ENCODE data around the gene ULK2. TPM values are rescaled to one million over a fixed set of nuclear protein-coding genes. Genes with fewer than 3 reads are reported as not detected.

Gene ULK2
- polyA plus RNA-seq, 1 donor = 16.9 TPM

DNA sequence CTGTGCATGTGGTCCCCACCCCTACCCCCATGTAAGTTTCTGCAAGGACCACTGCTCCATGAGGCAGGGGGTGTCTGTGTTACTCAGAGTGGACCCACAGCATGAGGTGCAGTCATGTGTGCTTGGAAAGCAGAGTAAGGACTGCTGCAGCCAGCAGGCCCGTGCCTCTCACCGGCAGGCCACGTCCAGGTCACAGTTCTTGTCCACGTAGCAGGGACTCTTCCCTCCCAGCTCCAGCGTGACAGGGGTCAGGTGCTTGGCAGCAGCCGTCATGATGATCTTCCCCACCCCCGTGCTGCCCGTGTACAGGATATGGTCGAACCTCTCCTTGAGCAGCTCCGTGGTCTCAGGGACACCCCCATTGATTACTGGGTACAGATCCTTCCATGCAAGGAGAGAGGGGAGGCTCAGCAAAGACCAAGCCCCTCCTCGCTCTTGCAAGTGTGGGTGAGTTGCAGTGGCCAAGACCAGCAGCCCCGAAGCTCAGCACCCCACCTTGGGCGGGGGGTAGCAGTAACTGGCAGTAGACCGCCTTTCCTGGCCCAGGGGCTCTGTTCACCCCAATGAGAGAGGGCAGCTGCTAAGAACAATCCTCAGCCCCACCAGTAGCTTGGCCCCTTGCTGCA lies 125.8 kb downstream of the ULK2 start:
- H3K27me3 ChIP-seq (ENCODE audit: control insufficient read depth, insufficient read depth, low read length) = no peaks in the 10 kb centered on the region
- peaks cover 9% of the 10 kb centered on the region for H3K4me1 ChIP-seq (ENCODE audit: control insufficient read depth, insufficient read depth, low read length)
- H3K9me3 ChIP-seq (ENCODE audit: control insufficient read depth, low read depth, low read length) = no peaks in the 10 kb centered on the region
- WGBS (ENCODE audit: insufficient coverage, low lambda C conversion rate) = no CpG with 5 or more reads among the region's 14 CpGs
- no peak for DNase-seq
- H3K4me3 ChIP-seq (ENCODE audit: low read length) = no peak overlapping the region
- H3K27ac ChIP-seq (ENCODE audit: low read length) = no peak overlapping the region
- H3K36me3 ChIP-seq (ENCODE audit: control insufficient read depth, insufficient read depth, low read length) = no peaks in the 10 kb centered on the region

DNA sequence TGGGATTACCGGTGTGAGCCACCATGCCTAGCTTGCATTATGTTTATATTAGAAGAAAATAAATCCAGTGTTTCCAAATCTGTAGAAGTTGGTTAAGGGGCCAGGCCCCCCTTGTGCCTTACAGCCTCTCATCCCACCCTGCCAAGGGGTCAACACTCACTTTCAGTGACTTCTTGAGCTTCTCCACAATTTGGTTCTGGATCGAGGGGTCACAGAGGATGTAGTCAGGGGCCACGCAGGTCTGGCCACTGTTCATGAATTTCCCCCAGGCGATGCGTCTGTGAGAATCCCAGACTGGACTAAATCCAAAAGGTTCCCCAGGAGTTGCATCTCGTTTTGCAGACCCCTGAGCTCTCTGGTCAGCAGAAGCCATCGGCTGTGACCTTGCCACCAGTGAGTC lies 126.8 kb downstream of the ULK2 start:
- Histone ChIP-seq H3K4me3 (ENCODE audit: low read length) (no peak overlapping the region), H3K4me1 (ENCODE audit: control insufficient read depth, insufficient read depth, low read length) (peaks cover 13% of the 10 kb centered on the region), H3K9me3 (ENCODE audit: control insufficient read depth, low read depth, low read length) (no peaks in the 10 kb centered on the region), H3K27me3 (ENCODE audit: control insufficient read depth, insufficient read depth, low read length) (no peaks in the 10 kb centered on the region), H3K36me3 (ENCODE audit: control insufficient read depth, insufficient read depth, low read length) (no peaks in the 10 kb centered on the region), H3K27ac (ENCODE audit: low read length) (no peak overlapping the region)
- WGBS (ENCODE audit: insufficient coverage, low lambda C conversion rate) = 93% methylated on average over 3 of the region's 7 CpGs
- no peak for DNase-seq

DNA sequence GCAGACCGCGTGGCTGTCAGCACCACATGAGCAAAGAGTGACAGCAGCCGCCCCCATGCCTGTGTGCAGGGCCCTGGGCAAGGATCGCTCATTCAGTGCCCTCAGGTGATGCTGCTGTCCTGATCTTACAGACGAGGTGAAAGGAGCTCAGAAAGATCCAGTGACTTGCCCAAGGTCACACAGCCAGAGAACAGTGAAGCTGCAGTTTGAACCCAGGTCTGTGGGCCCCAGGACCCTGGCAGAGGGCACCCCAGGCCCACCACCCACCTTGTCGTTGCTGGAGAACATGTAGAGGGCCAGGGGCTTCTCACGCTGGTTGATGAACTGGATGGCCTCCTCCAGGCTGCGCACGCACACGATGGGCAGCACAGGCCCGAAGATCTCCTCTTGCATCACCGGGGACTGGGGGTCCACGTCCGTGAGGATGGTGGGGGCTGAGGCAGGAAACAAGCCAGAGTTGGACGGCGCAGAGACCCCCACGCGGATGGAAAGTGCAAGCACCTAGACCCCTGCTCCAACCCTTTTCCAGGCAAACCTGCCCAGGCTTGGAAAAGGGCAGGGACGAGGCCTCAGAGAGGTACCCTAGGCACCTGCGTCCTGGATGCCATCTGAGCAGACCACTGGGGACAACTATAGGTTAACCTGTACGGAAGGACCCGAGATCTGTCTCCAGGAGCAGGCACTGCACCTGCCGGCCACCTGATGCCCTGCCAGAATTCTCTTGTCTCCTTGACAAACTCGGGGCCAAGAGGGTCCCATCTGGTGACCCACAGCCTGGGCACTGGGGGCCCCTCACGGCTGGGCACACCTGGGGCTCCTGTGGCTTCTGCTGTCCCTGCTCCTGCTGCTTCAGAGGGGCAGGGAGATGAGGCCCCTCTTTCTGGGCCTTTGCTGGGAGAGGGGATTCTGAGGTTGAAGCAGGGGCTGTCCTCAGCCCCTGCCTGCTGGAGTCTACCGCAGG lies 128.2 kb downstream of the ULK2 start:
- H3K27me3 ChIP-seq (ENCODE audit: control insufficient read depth, insufficient read depth, low read length) = no peaks in the 10 kb centered on the region
- H3K36me3 ChIP-seq (ENCODE audit: control insufficient read depth, insufficient read depth, low read length) = no peaks in the 10 kb centered on the region
- H3K4me1 ChIP-seq (ENCODE audit: control insufficient read depth, insufficient read depth, low read length) = peaks cover 18% of the 10 kb centered on the region
- no peak for DNase-seq
- no peak overlapping the region for H3K4me3 ChIP-seq (ENCODE audit: low read length)
- H3K9me3 ChIP-seq (ENCODE audit: control insufficient read depth, low read depth, low read length) = no peaks in the 10 kb centered on the region
- H3K27ac ChIP-seq (ENCODE audit: low read length) = no peak overlapping the region
- WGBS (ENCODE audit: insufficient coverage, low lambda C conversion rate) = no CpG with 5 or more reads among the region's 26 CpGs

DNA sequence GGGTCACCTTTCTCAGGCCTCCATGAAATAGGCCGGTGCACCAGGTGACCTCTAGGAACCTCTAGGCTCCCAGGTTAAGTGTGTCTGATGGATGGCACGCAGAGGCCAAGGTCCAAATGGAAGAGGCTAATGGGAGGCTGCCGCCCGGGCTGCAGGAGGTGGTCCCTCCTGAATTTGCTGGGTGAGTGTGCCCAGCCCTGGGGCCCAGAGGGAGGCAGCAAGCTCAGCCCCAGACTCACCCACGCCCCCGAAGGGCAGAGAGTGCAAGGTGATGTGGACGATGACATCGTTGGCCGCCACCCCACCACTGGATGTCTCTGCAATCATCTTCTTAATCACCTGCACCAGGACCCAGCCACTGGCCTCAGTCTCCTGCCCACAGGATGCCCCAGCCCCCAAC lies 129.0 kb downstream of the ULK2 start:
- Histone ChIP-seq H3K36me3 (ENCODE audit: control insufficient read depth, insufficient read depth, low read length) (no peaks in the 10 kb centered on the region), H3K27ac (ENCODE audit: low read length) (no peak overlapping the region), H3K4me1 (ENCODE audit: control insufficient read depth, insufficient read depth, low read length) (peaks cover 25% of the 10 kb centered on the region), H3K27me3 (ENCODE audit: control insufficient read depth, insufficient read depth, low read length) (no peaks in the 10 kb centered on the region), H3K4me3 (ENCODE audit: low read length) (no peak overlapping the region), H3K9me3 (ENCODE audit: control insufficient read depth, low read depth, low read length) (no peaks in the 10 kb centered on the region)
- no CpG with 5 or more reads among the region's 9 CpGs for WGBS (ENCODE audit: insufficient coverage, low lambda C conversion rate)
- no peak for DNase-seq

DNA sequence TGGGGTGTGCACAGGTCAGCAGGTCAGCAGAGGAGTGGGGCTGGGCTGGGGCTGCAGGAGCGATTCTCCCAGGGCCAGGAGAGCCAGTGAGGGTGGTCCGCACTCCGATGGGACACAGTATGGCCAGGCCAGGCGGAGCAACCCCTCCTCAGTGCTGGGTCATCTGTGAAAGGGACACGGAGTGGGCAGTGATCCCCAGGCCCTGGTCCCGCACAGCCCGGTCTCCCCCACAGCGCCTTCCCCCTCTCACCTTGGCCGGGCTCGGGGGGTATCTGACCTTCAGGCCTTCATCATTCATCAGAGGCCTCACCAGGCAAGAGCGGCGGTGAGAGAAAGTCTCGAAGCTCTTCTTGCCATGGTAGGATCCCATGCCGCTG lies 129.7 kb downstream of the ULK2 start:
- H3K9me3 ChIP-seq (ENCODE audit: control insufficient read depth, low read depth, low read length) = no peaks in the 10 kb centered on the region

DNA sequence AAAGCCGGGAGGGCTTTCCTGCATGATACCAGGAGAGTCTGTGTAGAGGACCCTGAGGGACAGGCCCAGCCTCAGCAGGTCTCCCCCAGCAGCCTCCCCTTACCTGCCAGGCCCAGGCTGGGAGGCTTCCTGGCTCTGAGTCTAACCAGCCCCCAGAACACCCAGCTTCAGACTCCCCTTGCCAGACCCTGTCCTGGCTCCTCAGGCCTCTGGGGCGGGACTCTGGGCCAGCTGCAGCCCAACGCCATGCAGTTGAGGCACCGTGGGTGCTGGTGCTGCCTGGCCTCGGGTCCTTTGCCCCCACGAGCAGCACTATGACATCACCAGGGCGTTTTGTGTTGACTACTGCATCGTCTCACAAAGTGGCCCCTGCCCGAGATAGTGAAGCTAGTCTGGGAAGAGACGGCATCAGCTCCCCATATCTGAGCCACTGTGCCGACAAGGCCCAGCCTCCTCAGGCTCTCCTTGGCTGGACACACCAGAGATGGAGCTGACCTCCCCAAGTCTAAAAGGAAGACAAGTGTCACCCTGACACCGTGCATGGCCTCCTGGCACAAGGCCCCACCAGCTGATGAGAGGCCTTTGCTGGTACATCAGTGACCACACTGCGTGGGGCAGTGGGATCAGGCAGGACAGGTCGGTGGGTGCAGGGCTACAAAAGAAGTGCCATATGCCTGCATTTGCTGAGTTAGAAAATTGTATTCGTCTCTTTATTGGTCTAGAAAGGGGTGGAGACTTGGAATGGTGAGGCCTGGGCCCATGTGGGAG lies 130.2 kb downstream of the ULK2 start:
- DNase-seq = no peak
- Histone ChIP-seq H3K4me3 (ENCODE audit: low read length) (no peak overlapping the region), H3K9me3 (ENCODE audit: control insufficient read depth, low read depth, low read length) (no peaks in the 10 kb centered on the region), H3K4me1 (ENCODE audit: control insufficient read depth, insufficient read depth, low read length) (peaks cover 25% of the 10 kb centered on the region), H3K36me3 (ENCODE audit: control insufficient read depth, insufficient read depth, low read length) (no peaks in the 10 kb centered on the region), H3K27ac (ENCODE audit: low read length) (no peak overlapping the region), H3K27me3 (ENCODE audit: control insufficient read depth, insufficient read depth, low read length) (no peaks in the 10 kb centered on the region)
- WGBS (ENCODE audit: insufficient coverage, low lambda C conversion rate) = no CpG with 5 or more reads among the region's 15 CpGs

More for the DNA sequence above, 129.7 kb downstream of the ULK2 start:
- H3K27ac ChIP-seq (ENCODE audit: low read length) = no peak overlapping the region
- H3K27me3 ChIP-seq (ENCODE audit: control insufficient read depth, insufficient read depth, low read length) = no peaks in the 10 kb centered on the region
- H3K36me3 ChIP-seq (ENCODE audit: control insufficient read depth, insufficient read depth, low read length) = no peaks in the 10 kb centered on the region
- DNase-seq = no peak
- no CpG with 5 or more reads among the region's 14 CpGs for WGBS (ENCODE audit: insufficient coverage, low lambda C conversion rate)
- no peak overlapping the region for H3K4me3 ChIP-seq (ENCODE audit: low read length)
- H3K4me1 ChIP-seq (ENCODE audit: control insufficient read depth, insufficient read depth, low read length) = peaks cover 25% of the 10 kb centered on the region

DNA sequence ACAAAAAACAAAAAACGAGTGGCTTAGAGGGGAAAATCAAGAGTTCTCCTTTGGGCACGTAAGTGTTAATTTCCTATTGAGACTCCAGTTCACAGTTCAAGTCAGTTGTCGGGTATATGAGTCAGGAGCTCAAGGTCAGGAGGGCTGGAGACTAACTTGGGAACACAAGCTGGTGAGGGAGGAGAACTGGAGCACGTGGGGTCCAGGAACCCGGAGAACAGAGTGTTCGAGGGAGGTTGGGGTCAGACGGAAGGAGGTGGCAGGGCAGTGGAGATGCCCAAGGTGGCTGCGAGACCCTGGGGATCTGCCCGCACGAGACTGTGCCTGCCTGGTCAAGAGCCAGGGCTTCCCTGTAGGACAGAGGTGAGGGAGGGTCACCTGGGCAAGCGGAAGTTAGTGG lies 131.7 kb downstream of the ULK2 start:
- H3K36me3 ChIP-seq (ENCODE audit: control insufficient read depth, insufficient read depth, low read length) = no peaks in the 10 kb centered on the region
- H3K4me3 ChIP-seq (ENCODE audit: low read length) = no peak overlapping the region
- H3K27me3 ChIP-seq (ENCODE audit: control insufficient read depth, insufficient read depth, low read length) = no peaks in the 10 kb centered on the region
- H3K9me3 ChIP-seq (ENCODE audit: control insufficient read depth, low read depth, low read length) = no peaks in the 10 kb centered on the region
- WGBS (ENCODE audit: insufficient coverage, low lambda C conversion rate) = no CpG with 5 or more reads among the region's 11 CpGs
- DNase-seq = peak in 1 of 2 donors; percentile 76
- no peak overlapping the region for H3K27ac ChIP-seq (ENCODE audit: low read length)
- H3K4me1 ChIP-seq (ENCODE audit: control insufficient read depth, insufficient read depth, low read length) = peaks cover 25% of the 10 kb centered on the region

DNA sequence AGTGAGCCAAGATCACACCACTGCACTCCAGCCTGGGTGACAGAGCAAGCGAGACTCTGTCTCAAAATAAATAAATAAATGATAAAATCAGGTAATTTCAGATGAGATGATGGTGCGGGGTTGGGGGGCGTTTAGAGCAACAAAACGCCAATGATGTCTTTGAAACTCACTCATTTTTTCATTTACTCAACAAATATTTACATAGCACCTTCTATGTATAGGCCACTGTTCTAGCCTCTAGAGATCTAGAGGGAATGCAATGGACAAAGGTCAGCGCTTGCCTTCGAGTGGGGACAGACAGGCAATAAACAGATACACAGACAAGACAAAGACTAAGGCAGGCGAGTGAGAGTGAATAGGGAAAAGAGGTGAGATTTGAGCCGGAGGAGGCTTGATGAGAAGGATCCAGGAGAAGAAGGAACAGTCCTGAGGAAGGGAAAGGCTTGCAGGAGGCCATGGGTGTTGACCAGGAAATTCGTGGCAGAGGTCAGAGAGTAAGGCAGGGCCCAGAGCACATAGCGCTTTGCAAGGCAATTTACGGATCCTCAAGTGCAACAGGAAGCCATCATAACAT lies 133.7 kb downstream of the ULK2 start:
- peak in 1 of 2 donors; percentile 70 for DNase-seq
- 41% methylated on average over 4 of the region's 11 CpGs for WGBS (ENCODE audit: insufficient coverage, low lambda C conversion rate)
- no peaks in the 10 kb centered on the region for H3K36me3 ChIP-seq (ENCODE audit: control insufficient read depth, insufficient read depth, low read length)
- no peak overlapping the region for H3K4me3 ChIP-seq (ENCODE audit: low read length)
- no peaks in the 10 kb centered on the region for H3K27me3 ChIP-seq (ENCODE audit: control insufficient read depth, insufficient read depth, low read length)
- H3K9me3 ChIP-seq (ENCODE audit: control insufficient read depth, low read depth, low read length) = no peaks in the 10 kb centered on the region
- H3K4me1 ChIP-seq (ENCODE audit: control insufficient read depth, insufficient read depth, low read length) = peaks cover 25% of the 10 kb centered on the region
- peak overlapping the region; percentile 25 for H3K27ac ChIP-seq (ENCODE audit: low read length)

DNA sequence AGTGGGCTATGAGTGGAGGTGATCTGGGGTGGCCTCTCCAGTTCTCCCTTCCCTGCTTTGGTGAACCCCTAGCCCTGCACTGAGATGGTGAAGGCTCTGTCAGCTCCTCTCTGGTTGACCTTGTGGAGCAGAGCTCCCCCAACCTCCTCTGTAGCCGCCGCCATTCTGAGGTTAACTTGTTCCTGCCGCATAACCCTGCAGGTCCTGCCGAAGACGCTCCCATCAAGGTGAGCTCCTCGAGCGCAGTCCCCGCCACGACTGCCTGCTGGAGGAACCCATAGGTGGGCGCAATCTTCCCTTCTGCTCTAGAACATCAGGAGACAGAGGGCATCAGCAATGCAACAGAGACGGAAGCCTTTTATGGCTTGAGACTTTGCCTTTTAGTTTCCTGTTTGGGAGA lies 136.1 kb downstream of the ULK2 start:
- Histone ChIP-seq H3K4me1 (ENCODE audit: control insufficient read depth, insufficient read depth, low read length) (peaks cover 28% of the 10 kb centered on the region), H3K4me3 (ENCODE audit: low read length) (no peak overlapping the region), H3K36me3 (ENCODE audit: control insufficient read depth, insufficient read depth, low read length) (no peaks in the 10 kb centered on the region), H3K27me3 (ENCODE audit: control insufficient read depth, insufficient read depth, low read length) (no peaks in the 10 kb centered on the region), H3K9me3 (ENCODE audit: control insufficient read depth, low read depth, low read length) (no peaks in the 10 kb centered on the region), H3K27ac (ENCODE audit: low read length) (no peak overlapping the region)
- no peak for DNase-seq
- WGBS (ENCODE audit: insufficient coverage, low lambda C conversion rate) = no CpG with 5 or more reads among the region's 11 CpGs

DNA sequence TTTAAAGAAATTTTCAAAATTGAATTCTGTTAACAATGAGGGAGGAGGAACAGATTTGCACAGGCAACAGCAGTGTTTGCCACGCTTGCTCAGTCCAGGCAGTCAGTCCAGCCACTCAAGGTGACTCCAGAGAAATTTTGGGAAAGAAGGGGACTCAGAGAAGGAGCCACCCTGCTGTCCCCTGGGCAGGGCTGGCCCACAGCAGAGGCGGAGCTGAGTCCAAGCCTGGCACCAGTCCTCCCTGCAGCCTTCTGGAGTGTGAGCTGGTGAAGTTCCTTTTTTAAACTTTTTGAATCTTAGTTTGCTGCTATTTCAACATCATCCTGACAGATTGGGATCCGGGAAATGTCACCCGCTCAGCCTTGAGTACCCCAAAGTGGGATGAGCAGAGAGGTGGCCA lies 136.9 kb downstream of the ULK2 start:
- Histone ChIP-seq H3K4me1 (ENCODE audit: control insufficient read depth, insufficient read depth, low read length) (peaks cover 23% of the 10 kb centered on the region), H3K9me3 (ENCODE audit: control insufficient read depth, low read depth, low read length) (no peaks in the 10 kb centered on the region), H3K4me3 (ENCODE audit: low read length) (no peak overlapping the region), H3K27ac (ENCODE audit: low read length) (no peak overlapping the region), H3K36me3 (ENCODE audit: control insufficient read depth, insufficient read depth, low read length) (no peaks in the 10 kb centered on the region), H3K27me3 (ENCODE audit: control insufficient read depth, insufficient read depth, low read length) (no peaks in the 10 kb centered on the region)
- DNase-seq = no peak
- WGBS (ENCODE audit: insufficient coverage, low lambda C conversion rate) = no CpG with 5 or more reads among the region's 4 CpGs

Data from large intestine (tissue), 3 donors.